ENCODE data around the gene PEMT.
"Not testable (repeated sequence)": the region's sequence is repeated elsewhere in the genome, so short reads cannot be mapped to it uniquely, and the experiment has no call there.

The PEMT gene

GRCh38 chr17:17469358-17469757 lies 122.2 kb downstream of the PEMT start:
- TF ChIP-seq, protein P1, sequence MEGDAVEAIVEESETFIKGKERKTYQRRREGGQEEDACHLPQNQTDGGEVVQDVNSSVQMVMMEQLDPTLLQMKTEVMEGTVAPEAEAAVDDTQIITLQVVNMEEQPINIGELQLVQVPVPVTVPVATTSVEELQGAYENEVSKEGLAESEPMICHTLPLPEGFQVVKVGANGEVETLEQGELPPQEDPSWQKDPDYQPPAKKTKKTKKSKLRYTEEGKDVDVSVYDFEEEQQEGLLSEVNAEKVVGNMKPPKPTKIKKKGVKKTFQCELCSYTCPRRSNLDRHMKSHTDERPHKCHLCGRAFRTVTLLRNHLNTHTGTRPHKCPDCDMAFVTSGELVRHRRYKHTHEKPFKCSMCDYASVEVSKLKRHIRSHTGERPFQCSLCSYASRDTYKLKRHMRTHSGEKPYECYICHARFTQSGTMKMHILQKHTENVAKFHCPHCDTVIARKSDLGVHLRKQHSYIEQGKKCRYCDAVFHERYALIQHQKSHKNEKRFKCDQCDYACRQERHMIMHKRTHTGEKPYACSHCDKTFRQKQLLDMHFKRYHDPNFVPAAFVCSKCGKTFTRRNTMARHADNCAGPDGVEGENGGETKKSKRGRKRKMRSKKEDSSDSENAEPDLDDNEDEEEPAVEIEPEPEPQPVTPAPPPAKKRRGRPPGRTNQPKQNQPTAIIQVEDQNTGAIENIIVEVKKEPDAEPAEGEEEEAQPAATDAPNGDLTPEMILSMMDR (conservative IDR thresholded peaks at IDR 0.05; ENCODE audit: low read depth, low read length): no peak
- no peak overlapping the region for H3K4me3 ChIP-seq (ENCODE audit: low read depth, low read length)
- no peak for DNase-seq (ENCODE audit: low read depth)

DNA sequence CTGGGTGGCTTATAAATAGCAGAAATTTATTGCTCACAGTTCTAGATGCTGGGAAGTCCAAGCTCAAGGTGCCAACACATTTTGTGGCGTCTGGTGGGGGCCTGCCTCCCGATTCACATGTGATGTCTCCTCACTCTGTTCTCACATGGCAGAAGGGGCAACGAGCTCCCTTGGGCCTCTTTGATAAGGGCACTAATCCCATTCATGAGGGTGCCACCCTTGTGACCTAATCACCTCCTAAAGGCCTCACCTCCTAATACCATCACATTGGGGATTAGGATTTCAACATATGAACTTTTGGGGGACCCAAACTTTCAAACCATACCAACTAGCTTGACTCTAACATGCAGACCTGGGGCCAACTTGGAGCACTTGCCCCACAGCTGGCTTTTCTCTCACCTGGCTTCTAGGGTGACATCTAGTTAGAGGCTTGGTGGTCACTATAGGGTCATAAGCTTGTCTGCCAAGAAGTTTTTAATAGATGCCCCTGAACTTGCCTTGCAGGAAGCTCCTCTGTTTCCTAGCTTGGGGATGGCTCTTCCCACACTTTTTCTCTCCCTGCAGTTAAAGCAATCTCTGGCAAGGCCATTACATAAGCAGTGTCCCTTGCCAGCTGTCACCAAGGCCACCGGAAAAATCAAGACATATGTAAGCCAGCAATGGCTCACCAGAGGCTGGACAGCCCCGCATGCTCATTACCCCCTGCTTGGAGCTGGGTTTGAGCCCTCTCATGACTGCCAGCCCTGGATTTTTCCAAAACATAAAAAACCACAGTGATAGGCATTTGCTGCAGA lies 123.1 kb downstream of the PEMT start:
- TF ChIP-seq, protein P1 (conservative IDR thresholded peaks at IDR 0.05; ENCODE audit: low read depth, low read length): no peak
- H3K4me3 ChIP-seq (ENCODE audit: low read depth, low read length): no peak overlapping the region
- DNase-seq (ENCODE audit: low read depth): no peak

DNA sequence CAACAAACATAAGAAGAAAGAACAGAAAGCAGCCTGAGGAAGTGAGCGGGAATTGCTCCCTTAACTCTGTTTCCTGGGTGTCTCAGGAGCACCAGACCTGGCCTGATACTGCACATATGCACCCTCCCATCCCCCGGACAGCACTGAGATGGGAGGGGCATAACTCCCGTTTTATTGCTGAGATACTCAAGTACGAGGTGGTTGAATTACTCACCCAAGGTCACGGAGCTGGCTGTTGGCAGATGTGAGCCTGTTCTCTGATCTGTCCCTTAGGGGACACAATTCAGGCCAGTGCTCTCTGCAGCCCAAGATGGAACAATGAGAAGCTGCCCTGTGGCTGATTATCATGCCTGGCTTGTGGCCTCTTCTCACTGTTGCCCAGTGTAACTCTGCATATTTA lies 123.8 kb downstream of the PEMT start:
- DNase-seq (ENCODE audit: low read depth): peak; percentile 15
- TF ChIP-seq, protein P1 (conservative IDR thresholded peaks at IDR 0.05; ENCODE audit: low read depth, low read length): no peak
- no peak overlapping the region for H3K4me3 ChIP-seq (ENCODE audit: low read depth, low read length)

DNA sequence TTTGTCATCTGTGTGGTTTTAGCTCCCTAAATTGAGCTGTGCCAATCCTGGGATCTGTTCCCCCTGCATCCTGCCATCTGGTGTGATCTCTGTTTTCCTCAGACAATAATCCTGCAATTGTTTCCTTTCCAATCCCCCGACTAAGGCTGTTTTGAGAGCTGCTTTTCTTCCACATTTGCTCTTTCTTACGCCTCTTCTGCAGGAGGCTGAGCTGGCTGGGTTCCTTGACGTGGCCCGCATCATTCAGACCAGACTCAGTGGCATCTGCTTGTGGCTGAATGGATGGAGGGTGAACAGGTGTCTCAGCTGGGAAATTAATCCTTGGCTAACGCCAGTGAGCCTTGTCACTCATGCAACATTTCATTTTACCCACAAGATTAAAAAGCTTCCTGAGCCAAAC lies 124.5 kb downstream of the PEMT start:
- DNase-seq (ENCODE audit: low read depth): no peak
- TF ChIP-seq, protein P1 (conservative IDR thresholded peaks at IDR 0.05; ENCODE audit: low read depth, low read length): no peak
- no peak overlapping the region for H3K4me3 ChIP-seq (ENCODE audit: low read depth, low read length)

DNA sequence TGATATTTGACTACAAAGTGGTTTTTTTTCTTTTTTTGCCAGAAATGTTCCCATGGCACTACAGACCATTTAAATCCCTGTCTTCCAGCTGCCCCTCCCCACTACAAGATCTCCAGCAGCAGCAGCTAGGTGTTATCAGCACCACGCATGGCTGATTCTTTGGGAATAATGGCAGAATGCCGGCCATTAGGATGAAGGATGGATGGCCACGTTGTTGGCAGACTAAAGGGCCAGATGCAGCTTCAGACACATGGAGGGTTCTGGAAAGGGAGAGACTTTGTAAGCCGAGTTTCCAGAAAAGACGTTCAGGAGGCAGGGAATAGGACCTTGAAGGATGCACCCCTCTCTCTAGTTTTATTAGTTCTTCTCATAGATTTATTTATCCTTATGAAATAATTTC lies 125.0 kb downstream of the PEMT start:
- no peak overlapping the region for H3K4me3 ChIP-seq (ENCODE audit: low read depth, low read length)
- TF ChIP-seq, protein P1 (conservative IDR thresholded peaks at IDR 0.05; ENCODE audit: low read depth, low read length): no peak
- no peak for DNase-seq (ENCODE audit: low read depth)

DNA sequence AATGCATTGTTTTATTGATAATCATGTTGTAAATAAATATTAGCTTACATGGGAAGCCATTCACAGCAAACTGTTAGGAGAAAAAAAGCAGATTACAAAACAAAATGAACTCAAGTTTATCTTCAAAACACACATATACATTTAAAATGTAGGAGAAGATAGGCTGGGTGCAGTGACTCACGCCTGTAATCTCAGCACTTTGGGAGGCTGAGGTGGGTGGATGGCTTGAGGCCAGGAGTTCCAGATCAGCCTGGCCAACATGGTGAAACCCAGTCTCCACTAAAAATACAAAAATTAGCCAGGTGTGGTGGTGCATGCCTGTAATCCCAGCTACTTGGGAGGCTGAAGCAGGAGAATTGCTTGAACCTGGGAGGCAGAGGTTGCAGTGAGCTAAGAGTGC lies 125.6 kb downstream of the PEMT start:
- DNase-seq (ENCODE audit: low read depth); H3K4me3 ChIP-seq (ENCODE audit: low read depth, low read length): not testable (repeated sequence)

GRCh38 chr17:17463821-17464220 lies 127.7 kb downstream of the PEMT start:
- DNase-seq (ENCODE audit: low read depth): no peak
- H3K4me3 ChIP-seq (ENCODE audit: low read depth, low read length): no peak overlapping the region
- TF ChIP-seq, protein P1 (conservative IDR thresholded peaks at IDR 0.05; ENCODE audit: low read depth, low read length): no peak
